Activated CD8-positive, alpha-beta memory T cell treated with anti-CD3 and anti-CD28 coated beads, Interleukin-2, amount 50 U/mL, for 24 hours (primary cell): ENCODE results near the gene GPR3.
"Not testable (repeated sequence)": the region's sequence is repeated elsewhere in the genome, so short reads cannot be mapped to it uniquely, and the experiment has no call there.

ENCODE experiments used
- DNase-seq: peaks from one replicate; pipeline ENCODE4 v3.0.0-alpha.2; 2020; ENCODE audit errors: extremely low read depth

Gene GPR3

DNA sequence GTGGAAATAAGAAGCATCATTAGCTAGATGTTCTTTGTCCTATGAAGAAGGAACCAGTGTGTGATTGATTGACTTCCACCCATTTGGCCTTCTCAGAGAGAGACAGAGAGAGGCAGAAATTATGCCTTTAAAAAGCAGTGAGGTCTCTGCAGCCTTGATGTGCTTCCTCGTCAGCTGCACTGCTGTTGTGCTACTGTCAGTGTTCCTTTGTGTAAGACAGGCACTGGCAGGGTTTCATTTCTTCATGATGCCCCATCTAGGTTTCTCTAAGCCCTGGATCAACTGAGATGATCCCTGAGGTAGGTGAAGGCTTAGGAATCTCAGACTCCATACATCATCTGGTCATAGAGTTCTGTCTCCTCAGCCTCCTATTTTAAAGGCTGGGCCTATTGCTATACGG lies 34.9 kb downstream of the GPR3 start:
- no peak for DNase-seq

DNA sequence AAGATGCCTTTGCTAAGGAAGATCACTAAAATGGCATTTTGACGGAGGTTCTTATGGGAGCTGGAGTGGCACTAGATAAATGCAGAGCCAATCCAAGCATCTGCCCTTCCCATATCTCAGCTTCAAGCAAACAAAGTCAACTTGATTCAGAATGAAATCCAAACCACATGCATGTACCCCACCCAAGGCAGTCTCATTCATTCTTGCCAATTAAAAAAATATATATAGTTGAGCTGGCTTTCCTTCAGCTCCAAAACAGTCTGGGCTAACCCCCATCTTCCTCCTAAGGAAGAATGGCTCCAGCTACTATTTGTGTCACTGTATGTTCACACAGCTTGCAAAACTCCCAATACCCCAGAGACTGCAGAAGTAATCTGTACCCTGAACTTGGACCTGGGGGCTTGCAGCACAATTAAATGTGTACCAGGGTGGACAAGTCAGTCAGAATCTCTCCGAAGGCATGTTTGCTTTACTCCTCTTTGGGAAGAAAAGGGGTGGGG lies 35.4 kb downstream of the GPR3 start:
- no peak for DNase-seq

DNA sequence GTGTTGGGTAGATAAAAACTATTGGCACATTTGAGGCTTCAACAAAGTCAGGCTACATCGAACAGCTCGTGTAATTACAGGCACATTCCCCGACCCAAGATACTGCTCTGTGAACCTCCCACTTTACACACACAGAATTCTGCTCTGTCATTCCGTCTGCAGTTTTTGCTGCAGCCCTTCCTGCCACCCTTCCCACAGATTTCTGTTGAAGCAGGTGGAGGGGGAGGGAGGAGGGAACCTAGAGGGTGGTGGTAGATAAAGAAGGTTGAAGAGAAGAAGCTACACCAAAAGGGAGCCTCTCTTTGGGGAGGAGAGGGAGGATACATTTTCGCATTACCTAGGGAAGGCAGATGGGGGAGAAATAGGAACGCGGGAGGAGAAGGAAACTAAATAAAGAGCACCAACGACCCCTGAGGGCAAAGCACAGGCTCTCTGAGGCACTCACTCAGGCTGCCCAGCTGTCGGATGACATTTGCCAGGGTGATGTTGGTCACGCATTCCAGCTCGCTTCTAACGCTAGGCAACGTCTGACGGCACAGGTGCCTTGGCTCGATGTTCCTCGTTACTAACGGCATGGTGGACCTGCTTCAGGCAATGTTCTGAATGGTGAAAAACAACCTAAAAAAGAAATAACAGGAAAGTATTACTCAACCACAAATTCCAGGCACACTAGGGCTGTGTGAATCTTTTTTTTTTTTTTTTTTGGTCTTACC lies 36.0 kb downstream of the GPR3 start:
- no peak for DNase-seq

- no peak for DNase-seq
These were observed 36.6 kb downstream of the GPR3 start for GRCh38 chr1:27429029-27429425.

DNA sequence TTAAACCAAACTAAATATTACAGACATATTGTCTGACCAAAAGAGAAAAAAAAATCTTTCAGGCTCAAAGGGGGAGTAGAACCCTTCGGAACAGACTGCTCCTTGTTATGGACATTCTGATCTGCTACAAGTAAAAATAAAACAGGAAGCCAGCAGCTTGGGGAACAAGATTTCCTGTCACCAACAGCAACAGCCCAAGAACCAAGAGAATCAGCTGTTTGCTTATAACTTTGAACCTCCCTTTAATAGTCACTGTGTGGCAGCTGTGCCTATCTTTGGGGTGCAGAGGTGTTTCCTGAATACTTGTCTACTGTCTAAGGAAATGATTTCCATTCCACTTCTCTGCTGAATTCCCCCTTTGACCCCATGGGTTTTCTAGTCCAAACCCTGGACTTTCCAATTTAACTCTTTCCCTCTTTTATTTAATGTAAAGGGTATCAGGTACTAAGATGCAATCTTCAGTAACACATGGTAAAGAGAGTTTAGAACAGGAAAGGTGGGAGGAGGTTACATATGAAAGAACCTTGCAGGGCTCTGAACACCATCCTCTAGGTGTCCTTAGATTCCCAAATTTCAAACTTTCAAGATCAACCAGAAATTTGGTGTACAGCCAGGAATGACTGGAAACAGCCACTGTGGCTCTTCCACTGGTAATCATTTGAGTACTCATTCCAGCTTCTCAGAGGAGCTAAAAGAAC lies 38.6 kb downstream of the GPR3 start:
- no peak for DNase-seq

- no peak for DNase-seq
These were observed 39.1 kb downstream of the GPR3 start for GRCh38 chr1:27431601-27431940.

DNA sequence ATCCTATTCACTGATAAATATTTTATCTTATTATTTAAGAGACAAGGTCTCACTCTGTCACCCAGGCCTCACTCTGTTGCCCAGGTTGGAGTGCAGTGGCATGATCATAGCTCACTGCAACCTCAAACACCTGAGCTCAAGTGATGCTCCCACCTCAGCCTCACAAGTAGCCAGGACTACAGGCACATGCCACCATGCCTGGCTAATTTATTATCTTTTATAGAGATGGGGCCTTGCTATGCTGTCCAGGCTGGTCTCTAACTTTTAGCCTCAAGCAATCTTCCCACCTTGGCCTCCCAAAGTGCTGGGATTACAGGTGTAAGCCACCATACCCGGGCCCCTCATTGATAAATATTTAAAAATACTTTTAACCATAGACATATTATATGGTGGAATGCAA lies 40.3 kb downstream of the GPR3 start:
- not testable (repeated sequence) for DNase-seq

GRCh38 chr1:27433706-27434105 lies 41.3 kb downstream of the GPR3 start:
- DNase-seq, result no peak

- no peak for DNase-seq
These were observed 43.3 kb downstream of the GPR3 start for GRCh38 chr1:27435566-27436203.

DNA sequence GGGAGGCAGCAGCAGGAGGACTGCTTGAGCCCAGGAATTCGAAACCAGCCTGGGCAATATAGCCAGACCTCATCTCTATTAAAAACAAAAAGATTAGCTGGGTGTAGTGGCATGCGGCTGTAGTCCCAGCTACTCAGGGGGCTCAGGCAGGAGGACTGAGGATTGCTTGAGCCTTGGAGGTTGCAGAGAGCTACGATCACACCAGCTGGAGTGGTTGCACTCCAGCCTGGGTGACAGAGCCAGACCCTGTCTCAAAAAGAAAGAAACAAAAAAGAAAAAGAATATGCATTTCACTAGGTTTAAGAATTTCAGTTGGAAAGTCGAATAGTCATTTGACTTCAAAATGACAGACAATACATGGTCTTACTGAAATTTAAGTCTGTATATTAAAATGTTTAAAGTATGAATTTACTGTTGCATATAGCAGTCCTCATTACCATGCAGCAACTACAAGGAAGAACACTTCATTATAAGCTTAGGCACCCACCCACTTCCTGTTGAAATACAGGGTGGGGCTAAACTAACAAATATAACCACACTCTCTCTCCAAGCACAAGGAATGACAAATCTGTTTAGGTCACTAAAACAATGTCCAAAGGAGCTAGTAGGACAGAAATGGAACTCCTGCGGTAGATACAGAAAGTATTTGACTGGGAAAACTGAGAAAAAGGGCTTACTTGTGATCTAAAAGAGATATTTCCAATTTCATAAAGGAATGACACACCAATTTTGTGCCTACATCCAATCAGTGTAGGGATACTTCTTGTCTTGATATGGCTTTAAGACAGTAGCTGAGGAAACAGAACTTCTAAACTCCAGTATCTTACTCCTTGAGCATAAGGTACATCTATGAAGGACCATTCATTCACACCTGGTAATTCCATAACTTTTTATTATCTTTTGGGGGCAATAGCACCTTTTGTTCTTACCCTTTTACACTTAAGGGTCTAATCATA lies 44.1 kb downstream of the GPR3 start:
- no peak for DNase-seq

DNA sequence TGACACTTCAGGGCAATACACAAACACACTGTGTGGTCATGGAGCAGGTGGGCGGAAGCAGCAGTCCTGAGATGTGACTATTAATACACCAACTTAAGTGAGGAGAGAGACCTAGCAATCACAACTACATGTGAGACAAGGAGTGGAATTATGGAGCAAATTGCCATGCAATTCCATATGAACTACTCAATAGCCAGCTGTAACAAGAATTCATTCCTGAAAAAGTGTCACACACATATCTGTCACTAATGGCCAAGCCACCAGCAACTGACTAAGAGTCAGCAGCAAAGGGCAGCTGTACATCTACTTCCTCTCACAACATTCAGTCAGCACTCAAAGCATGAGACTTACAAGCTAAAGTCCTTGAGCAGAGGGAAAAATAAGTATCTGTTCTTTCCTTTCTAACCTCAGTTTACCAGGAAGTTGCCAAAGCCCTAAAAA lies 46.2 kb downstream of the GPR3 start:
- no peak for DNase-seq

- no peak for DNase-seq
These were observed 46.7 kb downstream of the GPR3 start for GRCh38 chr1:27439150-27439549.

DNA sequence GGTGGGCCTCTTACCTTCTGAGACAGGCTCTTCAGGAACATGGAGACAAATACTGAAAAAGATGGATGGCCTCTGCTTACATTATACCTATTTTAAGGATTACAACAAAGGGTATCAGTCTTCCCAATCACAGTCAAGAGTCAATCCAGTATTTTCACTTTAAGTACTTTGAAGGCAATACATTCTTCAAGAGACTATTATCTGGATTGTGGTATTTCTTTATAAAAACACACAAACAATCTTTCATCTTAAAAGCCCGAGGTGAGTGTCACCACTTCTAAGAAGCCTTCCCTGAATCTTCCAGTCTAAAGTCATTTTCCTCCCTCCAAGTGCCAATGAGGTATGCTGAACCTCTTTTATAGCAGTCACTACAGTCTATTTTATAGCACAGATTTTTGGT lies 52.2 kb downstream of the GPR3 start:
- DNase-seq, result no peak
